HG02759 (cell line): Measurements from ENCODE around the gene RAB8B.

ENCODE experiments used
- ATAC-seq: cut with Tn5 transposase; IDR thresholded peaks from one replicate; pipeline ENCODE4 v1.9.1; 2021; ENCODE audit warnings: mild to moderate bottlenecking, moderate library complexity; ENCODE audit not compliant: unreplicated experiment

The RAB8B gene

GRCh38 chr15:63188926-63189871, at the start of gene RAB8B:
Gene RAB8B, plus strand, starts transcription at chr15:63189606. Its CDS starts 19 bp downstream, at chr15:63189625.
- ATAC-seq: peak; percentile 85

GRCh38 chr15:63140936-63141335, 48.5 kb upstream of the RAB8B start:
- ATAC-seq: no peak

- ATAC-seq: no peak
Measured at GRCh38 chr15:63145426-63145825, 44.0 kb upstream of the RAB8B start.

GRCh38 chr15:63146684-63147083, 42.7 kb upstream of the RAB8B start:
- no peak for ATAC-seq

GRCh38 chr15:63151665-63152064, 37.7 kb upstream of the RAB8B start:
- ATAC-seq: no peak

DNA sequence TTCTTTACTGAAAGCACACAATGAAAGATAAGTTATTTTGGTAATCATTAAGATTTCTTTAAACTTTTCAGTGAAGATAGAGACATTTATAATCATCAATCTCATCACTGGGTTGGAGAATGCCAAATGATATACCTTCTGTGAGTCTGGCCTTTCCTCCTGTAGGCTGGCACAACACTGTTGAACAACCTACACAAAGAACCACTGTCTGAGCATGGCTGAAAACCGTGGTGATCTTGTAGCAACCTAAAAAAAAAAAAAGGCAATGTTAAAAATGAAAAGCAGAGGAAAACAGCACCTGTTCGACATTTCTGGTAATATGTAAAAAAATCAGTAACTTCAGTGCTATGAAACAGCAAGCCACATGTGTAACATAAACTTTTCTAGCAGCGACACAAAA, 33.9 kb upstream of the RAB8B start:
- no peak for ATAC-seq

- ATAC-seq: no peak
Measured at GRCh38 chr15:63156086-63156710, 33.2 kb upstream of the RAB8B start.

DNA sequence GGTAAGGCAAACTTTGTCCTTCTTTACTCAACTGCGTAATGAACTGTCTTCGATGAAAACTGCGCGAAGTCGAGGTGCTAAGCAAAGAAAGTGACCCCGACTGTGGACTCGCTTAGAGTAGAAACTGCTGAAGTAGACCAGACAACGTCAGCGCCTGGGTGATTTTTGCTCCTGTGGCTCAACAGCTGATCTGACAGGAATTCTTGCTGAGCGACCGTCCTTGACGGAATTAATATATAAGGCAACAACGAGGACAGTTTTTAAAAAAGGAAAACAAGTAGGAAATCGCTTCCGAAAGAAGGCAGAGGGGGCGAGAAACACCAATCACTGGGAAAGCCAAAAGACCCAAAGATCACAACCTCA, 32.7 kb upstream of the RAB8B start:
- ATAC-seq: no peak

DNA sequence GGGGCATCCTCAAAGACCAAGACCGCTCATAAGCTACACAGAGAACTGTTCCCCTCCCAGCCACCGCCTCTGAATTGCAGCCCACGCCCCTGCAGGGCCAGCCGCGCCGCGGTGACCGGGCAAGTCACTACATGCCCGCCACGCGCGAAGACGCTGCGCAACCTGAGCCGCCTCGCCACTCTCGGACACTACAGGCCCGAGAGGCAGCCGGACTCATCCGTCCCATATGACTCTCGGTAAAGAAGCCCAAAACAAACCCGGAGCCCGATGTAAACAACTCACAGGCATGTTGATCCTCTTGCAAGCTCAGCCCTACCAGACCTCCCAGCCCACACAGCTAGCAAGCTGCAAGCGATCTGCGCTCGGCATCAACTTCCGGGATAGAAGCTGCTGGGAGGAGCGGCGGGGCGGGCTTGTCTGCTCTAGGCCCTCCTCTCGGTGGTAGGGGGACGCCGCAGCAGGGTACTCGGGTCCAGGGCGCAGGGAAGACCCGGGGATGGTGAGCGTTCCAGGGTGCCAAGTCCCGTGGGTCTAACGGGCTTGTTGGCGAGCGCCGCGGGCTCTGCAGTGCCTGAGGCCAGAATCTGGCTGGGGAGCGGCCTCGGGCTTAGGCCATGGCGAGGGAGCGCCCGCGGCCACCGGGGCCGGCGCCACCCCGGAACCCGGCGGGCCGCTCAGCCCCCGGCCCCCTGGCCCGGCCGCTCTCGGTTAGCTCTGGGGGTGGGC, 32.1 kb upstream of the RAB8B start, which contains the start of gene RPS27L:
RPS27L (minus strand) TSS at position 360 of the 726 bp plus-strand sequence; CDS start at position 288, 72 bp downstream.
- peak; percentile 93 for ATAC-seq

GRCh38 chr15:63157891-63158431, 31.4 kb upstream of the RAB8B start:
- ATAC-seq: peak; percentile 20

DNA sequence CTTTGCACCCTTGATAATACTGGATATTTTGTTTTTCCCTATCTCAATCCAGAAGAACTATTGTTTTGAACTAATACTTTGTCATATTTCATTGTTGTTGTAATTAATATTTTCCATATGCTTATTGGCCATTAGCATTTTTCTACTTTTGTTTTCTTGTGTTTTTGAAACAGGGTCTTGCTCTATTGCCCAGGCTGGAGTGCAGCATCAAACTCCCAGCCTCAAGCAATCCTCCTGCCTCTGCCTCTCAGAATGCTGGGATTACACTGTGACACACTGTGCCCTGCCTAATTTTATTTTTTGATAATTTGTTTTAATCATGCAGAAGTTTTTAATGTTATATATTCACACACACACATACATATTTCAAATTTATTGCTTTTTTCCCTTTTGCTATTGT, 28.8 kb upstream of the RAB8B start:
- ATAC-seq: no peak

DNA sequence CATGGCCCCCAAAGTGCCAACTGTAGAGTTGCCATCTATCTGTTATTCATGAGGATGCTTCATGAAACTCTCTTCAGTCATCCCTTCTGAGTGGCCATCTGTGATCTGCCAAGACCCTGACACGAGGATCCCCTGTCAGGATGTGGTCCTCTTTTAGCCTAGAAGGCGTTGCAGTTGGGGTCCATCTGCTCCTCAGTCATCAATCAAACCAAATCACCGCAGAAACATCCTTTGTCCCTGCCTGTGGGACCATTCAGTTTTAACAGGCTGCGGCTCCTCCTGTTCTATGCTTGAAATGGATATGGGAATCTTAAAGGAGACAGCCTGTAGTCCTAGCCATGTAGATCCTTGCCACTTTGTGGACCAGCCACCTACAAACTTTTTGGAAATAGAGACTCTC, 26.2 kb upstream of the RAB8B start:
- ATAC-seq: no peak

DNA sequence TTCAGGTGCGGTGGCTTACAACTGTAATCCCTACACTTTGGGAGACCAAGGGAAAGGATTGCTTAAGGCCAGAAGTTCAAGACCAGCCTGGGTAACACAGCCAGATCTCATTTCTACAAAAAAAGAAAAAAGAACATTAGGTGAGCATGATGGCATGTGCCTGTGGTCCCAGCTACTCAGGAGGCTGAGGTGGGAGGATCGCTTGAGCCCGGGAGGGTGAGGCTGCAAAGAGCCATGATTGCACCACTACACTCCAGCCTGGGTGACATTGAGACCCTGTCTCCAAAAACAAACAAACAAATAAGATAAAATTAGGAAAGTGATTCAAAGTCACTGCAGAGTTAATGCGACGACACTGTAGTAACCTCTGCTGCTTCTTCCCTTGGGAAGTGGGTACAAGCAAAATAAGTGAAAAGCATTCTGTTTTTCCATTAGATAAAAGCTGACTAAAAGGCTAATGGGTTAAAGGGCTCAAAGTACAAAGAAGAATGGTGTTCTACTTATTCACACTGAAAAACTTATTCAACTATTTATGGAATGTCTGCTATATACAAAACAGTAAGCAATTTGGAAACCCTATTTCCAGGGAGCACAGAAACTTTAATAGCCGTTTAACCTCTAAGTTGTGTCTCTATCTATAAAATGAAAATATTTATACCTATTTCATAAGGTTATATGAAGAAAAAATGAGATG, 24.1 kb upstream of the RAB8B start:
- ATAC-seq: no peak

DNA sequence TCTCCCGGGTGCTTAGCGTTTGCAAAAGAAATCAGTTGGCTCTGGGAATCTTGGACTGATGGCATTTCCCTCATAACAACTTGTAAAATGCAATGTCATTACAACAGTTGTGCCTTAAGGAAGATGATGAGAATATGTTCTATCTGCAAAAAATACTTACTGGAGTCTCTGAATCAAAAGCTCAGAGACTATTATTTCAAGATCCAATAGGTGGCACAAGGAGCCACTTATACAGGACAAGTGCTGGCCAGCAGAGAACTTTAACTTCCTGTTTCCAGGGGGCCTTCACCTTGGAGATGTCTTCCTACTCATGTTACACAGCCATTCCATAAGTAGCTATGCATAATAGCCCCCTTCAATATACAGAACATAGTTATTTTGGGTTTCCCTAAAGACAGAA, 23.2 kb upstream of the RAB8B start:
- ATAC-seq: no peak

- ATAC-seq: no peak
Measured at GRCh38 chr15:63169788-63170187, 19.6 kb upstream of the RAB8B start.

DNA sequence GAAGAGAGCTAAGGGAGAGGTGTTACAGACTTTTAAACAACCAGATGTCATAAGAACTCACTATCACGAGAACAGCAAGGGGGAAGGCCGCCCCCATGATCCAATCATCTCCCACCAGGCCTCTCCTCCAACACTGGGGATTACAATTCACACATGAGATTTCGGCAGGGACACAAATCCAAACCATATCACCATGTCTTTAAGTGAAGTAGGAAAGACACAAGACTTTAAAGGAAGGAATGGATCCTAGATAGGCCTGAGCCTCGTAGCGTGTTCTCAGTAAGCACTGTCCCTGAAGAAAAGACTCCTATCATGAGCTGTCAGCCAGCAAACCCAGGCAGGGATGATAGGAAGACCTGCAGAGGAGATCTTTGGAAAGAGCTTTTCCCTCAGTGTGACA, 17.0 kb upstream of the RAB8B start:
- ATAC-seq: no peak

DNA sequence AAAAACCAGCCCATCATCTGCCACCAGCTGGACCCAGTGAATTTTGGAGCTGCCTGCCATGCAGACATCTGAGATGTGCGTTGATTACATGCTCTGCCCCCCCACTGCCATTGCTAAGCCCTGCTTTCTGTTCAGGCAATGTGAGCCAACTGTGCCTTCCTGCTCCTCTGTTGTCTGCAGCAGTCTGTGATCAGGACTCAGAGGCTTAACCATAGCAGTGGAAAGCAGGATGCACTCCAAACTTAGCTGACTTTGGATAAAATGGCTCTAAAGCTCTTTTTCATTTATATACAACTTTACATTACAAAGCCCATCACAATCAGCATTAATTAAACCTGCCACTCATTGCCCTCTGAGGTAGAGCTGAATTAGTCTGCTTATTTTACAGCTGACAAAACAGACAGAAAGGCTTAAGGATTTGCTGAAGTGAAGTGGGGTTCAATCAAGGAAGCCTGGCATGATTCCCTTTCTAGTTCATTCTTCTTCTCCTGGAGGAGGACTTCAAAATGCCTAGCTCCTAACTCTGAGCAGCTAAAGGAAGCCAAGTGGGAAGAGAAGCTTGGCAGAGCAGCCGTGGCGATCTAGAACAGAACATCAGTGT, 16.5 kb upstream of the RAB8B start:
- no peak for ATAC-seq

DNA sequence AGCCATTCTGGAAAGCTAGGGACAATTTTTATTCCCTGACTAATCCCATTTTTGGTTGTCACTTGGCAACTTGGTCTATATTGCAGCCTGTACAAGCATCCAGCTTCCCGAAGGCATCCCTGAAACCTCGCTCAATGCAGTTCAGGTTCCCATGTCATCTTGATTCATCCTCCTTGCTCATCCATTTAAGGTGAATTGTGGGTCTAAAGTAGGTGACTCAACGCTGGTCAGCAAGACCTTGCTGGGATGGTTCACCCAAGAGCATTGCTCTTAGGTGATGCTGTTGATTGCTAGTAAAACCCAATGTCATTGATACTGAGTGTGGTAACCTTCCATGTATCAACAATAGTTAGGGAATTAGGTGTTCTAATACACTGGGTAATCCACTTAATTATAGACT, 13.1 kb upstream of the RAB8B start:
- ATAC-seq: no peak

GRCh38 chr15:63178034-63178433, 11.4 kb upstream of the RAB8B start:
- ATAC-seq: no peak

- no peak for ATAC-seq
Measured at GRCh38 chr15:63180746-63181145, 8.7 kb upstream of the RAB8B start.
